NCI-H82 treated with DMSO at 0.1 percent for 48 hours (cell line): ENCODE results near the gene GPD1L.
A peak's percentile ranks its signal among the peaks of the same experiment; 100 is the strongest.

Experiments
- DNase-seq: peaks from one replicate; lab custom pipeline; 2025; ENCODE audit not compliant: unreplicated experiment; lab: John Stamatoyannopoulos, UW

The GPD1L gene

GRCh38 chr3:32132706-32133105, 26.3 kb downstream of the GPD1L start:
- DNase-seq = no peak

- DNase-seq = no peak
Measured at GRCh38 chr3:32136703-32137102, 30.3 kb downstream of the GPD1L start.

GRCh38 chr3:32137870-32138269, 31.4 kb downstream of the GPD1L start:
- no peak for DNase-seq

- no peak for DNase-seq
Measured at GRCh38 chr3:32138545-32139104, 32.2 kb downstream of the GPD1L start.

GRCh38 chr3:32140943-32141342, 34.5 kb downstream of the GPD1L start:
- no peak for DNase-seq

GRCh38 chr3:32143849-32144757, 37.7 kb downstream of the GPD1L start:
- peak; percentile 65 for DNase-seq

GRCh38 chr3:32146746-32147211, 40.4 kb downstream of the GPD1L start:
- DNase-seq = no peak

GRCh38 chr3:32147509-32147908, 41.1 kb downstream of the GPD1L start:
- no peak for DNase-seq

- DNase-seq = no peak
Measured at GRCh38 chr3:32147933-32148332, 41.5 kb downstream of the GPD1L start.

GRCh38 chr3:32148351-32148750, 41.9 kb downstream of the GPD1L start:
- DNase-seq = no peak

GRCh38 chr3:32153414-32154204, 47.2 kb downstream of the GPD1L start:
- no peak for DNase-seq

GRCh38 chr3:32154205-32154579, 47.8 kb downstream of the GPD1L start:
- DNase-seq = no peak

GRCh38 chr3:32155117-32155516, 48.7 kb downstream of the GPD1L start:
- no peak for DNase-seq

- DNase-seq = no peak
Measured at GRCh38 chr3:32157600-32158264, 51.3 kb downstream of the GPD1L start.

GRCh38 chr3:32160706-32161214, 54.3 kb downstream of the GPD1L start:
- DNase-seq = no peak

- no peak for DNase-seq
Measured at GRCh38 chr3:32165442-32165841, 59.0 kb downstream of the GPD1L start.

- DNase-seq = no peak
Measured at GRCh38 chr3:32166654-32167053, 60.2 kb downstream of the GPD1L start.

- DNase-seq = no peak
Measured at GRCh38 chr3:32172420-32172819, 66.0 kb downstream of the GPD1L start.

- DNase-seq = peak; percentile 22
Measured at GRCh38 chr3:32175607-32176197, 69.3 kb downstream of the GPD1L start.

- DNase-seq = peak; percentile 3
Measured at GRCh38 chr3:32176989-32177701, 70.7 kb downstream of the GPD1L start.
